LNCaP clone FGC (cell line): ENCODE results near the gene LTBP1.

ENCODE experiments used
- DNase-seq: peaks from one replicate; pipeline ENCODE4 v3.0.0-alpha.2; 2011; ENCODE audit warnings: low read depth
- H3K4me3 ChIP-seq: 2 replicates; pipeline ENCODE4 v1.5.1; 2011; ENCODE audit warnings: mild to moderate bottlenecking, low read depth, low read length, control low read depth
- TF ChIP-seq, protein P1 (sequence below): IDR thresholded peaks from 2 replicates; pipeline ENCODE4 v1.5.1; 2012; ENCODE audit warnings: mild to moderate bottlenecking; ENCODE audit not compliant: control insufficient read depth, insufficient read depth; ENCODE audit errors: extremely low read depth

The LTBP1 gene

DNA sequence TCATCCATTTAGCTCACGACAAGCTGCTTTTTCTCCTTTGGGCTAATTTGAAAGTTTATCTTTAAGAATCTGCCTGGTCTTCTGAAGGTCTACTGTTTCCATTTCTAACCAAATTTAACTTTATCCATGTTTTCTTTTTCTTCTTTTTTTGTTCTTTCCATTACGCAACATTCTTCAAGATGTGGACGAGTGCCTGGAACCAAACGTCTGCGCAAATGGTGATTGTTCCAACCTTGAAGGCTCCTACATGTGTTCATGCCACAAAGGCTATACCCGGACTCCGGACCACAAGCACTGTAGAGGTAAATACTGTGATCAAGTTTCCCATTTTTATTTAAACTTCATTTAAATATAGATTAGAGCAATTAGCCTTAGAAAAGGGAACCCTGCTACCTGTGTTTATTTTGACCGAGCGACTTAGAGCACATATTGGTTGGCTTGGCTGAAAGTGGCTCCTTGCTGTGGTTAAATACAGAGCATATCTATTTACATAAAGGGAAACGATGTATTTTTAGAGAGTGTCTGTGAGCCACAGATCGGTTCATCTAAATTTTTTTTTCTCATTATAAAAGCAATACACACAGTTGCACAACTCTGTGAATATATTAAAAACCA, 346.3 kb downstream of the LTBP1 start:
- H3K4me3 ChIP-seq: no peak overlapping the region
- no peak for DNase-seq
- TF ChIP-seq, protein P1, sequence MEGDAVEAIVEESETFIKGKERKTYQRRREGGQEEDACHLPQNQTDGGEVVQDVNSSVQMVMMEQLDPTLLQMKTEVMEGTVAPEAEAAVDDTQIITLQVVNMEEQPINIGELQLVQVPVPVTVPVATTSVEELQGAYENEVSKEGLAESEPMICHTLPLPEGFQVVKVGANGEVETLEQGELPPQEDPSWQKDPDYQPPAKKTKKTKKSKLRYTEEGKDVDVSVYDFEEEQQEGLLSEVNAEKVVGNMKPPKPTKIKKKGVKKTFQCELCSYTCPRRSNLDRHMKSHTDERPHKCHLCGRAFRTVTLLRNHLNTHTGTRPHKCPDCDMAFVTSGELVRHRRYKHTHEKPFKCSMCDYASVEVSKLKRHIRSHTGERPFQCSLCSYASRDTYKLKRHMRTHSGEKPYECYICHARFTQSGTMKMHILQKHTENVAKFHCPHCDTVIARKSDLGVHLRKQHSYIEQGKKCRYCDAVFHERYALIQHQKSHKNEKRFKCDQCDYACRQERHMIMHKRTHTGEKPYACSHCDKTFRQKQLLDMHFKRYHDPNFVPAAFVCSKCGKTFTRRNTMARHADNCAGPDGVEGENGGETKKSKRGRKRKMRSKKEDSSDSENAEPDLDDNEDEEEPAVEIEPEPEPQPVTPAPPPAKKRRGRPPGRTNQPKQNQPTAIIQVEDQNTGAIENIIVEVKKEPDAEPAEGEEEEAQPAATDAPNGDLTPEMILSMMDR: no peak

DNA sequence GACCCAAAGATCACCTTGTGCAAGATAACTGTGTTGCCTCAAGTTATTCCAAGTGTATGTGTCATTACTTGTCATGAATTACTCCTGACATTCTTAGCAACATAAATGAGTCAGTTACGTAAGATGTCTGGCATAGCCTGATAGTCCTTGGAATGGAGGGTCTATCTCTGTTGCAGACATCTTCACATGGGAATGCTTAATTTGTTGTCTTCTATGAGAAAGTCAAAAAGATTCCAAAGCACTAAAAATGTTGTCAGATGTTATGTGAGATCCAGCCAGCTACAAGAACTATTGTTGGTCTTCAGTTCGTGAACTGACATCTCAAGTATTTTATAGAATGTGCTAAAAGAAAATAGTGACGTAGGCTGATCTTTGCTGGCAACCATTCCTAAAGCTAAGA, 351.5 kb downstream of the LTBP1 start:
- no peak for DNase-seq
- no peak overlapping the region for H3K4me3 ChIP-seq
- TF ChIP-seq, protein P1: no peak

DNA sequence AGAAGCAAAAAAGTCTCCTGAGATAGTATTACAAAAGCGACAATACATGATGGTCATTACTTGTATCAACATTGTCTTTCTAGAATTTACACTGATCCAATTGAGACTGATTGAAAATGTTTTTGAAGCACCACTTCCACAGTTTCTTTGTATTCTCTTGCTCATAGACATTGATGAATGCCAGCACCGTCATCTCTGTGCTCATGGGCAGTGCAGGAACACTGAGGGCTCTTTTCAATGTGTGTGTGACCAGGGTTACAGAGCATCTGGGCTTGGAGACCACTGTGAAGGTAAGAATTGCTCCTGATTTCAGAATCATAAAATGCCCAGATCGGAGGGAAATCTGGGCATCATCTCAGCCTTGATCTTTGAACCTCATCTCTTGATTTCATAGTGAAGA, 354.6 kb downstream of the LTBP1 start:
- H3K4me3 ChIP-seq: no peak overlapping the region
- TF ChIP-seq, protein P1: no peak
- no peak for DNase-seq

DNA sequence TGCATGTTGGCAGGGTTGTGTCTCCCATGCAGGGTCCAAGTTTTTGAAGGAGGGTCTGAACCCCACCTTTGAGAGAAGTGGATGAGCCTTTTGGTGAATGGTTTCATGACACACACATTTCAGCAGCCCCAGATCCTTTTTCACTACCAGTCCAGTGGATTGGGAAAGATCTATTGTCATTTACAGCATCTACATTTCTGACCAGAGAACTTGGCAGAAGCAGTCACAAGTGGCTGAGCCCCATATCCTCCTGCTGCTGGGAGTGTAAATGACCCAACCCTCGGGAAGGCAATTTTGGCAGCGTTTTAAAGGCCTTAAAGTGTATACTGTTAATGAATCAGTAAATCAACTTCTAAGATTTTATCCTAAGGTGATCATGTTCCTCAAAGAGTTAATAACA, 355.6 kb downstream of the LTBP1 start:
- TF ChIP-seq, protein P1: no peak
- H3K4me3 ChIP-seq: no peak overlapping the region
- DNase-seq: no peak

DNA sequence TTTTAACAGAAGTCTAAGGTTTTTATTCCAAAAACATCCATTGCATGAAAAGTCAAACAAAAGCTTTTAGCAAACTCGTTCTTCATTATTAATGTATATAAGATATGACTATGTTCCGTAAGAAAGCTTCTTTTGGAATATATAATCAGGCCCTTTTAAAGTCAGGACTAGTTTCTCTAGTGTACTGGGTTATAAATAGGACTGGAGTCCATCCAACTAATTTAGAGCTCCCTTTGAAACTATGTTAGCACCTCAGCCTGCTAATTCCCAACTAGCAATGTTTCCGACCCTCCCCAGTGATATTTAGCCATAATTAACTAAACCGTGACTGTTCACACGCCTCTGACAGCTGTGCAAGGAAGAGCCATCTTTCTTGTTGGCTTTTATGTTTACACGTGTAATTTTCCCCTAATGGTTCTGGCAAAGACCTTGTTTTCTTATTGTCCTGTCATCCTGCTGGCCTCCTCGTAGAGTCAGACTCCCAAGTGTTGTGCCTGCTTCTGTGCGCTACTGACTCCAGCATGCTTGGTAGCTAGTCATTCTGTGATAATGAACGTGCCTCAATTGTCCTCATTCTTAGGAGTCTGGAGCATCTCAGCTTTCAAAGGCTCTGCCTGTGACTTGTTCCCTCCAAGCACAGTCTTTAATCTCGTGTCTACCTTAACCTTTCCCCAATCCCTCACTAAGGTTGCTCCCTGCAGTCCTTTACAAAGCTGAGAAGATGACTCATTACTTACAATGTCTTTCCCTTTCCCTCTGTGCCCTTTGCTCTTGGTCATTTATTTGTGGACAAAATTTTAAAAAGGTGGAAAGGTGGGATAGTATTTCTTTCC, 357.5 kb downstream of the LTBP1 start:
- H3K4me3 ChIP-seq: no peak overlapping the region
- TF ChIP-seq, protein P1: no peak
- DNase-seq: no peak

DNA sequence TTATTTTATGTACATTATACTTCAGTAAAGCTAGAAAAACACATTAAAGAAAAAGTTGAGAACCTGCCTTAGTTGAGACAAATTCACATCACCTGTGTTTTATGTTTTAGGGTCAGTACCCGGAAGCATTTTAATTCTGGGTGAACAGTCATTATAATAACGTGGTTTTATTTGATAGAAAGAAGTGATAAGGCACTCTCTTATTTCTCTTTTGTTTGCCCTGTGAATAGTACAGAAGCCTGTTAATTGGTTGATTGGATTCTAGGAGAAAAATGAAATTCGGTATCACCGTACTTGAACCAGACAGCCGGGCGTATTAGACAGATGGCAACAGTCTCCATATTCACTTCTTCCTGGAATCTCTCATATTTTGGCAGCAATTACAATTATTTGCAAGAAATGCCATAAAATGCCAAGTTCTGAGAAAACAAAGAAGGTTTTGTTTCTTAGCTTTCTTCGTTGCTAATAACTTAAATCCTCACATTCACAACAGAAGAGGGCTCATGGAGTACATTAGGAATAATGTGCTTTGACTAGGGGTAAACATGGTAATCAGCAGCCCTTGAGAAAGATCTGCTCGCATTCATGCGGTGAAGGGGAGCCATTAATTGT, 361.0 kb downstream of the LTBP1 start:
- no peak overlapping the region for H3K4me3 ChIP-seq
- DNase-seq: no peak
- TF ChIP-seq, protein P1: no peak
